ENCODE measurements around the gene ASB3.

Gene ASB3

DNA sequence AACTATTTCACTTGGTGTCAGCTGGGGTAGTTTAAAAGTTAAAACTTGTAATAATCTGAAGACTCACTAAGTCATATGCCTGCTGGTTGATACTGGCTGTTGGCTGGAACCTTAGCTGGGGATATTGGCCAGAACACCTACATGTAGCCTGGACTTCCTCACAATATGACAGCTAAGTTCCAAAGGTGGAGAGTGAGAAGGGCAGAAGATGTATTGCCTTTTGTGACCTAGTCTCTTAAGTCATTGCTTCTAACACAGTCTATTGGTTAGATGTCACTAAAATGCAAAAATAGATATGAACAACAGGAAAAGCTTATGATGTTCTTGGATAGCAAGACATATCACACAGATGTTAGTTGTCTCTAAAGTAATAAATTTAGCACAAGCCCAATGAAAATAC, 132.4 kb downstream of the ASB3 start:
- no peak overlapping the region for H3K4me3 ChIP-seq
- no peak for DNase-seq (ENCODE audit: low spot score)
- TF ChIP-seq, protein P1, sequence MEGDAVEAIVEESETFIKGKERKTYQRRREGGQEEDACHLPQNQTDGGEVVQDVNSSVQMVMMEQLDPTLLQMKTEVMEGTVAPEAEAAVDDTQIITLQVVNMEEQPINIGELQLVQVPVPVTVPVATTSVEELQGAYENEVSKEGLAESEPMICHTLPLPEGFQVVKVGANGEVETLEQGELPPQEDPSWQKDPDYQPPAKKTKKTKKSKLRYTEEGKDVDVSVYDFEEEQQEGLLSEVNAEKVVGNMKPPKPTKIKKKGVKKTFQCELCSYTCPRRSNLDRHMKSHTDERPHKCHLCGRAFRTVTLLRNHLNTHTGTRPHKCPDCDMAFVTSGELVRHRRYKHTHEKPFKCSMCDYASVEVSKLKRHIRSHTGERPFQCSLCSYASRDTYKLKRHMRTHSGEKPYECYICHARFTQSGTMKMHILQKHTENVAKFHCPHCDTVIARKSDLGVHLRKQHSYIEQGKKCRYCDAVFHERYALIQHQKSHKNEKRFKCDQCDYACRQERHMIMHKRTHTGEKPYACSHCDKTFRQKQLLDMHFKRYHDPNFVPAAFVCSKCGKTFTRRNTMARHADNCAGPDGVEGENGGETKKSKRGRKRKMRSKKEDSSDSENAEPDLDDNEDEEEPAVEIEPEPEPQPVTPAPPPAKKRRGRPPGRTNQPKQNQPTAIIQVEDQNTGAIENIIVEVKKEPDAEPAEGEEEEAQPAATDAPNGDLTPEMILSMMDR (IDR thresholded peaks at IDR 0.05) = no peak
- no peak overlapping the region for H3K27ac ChIP-seq

DNA sequence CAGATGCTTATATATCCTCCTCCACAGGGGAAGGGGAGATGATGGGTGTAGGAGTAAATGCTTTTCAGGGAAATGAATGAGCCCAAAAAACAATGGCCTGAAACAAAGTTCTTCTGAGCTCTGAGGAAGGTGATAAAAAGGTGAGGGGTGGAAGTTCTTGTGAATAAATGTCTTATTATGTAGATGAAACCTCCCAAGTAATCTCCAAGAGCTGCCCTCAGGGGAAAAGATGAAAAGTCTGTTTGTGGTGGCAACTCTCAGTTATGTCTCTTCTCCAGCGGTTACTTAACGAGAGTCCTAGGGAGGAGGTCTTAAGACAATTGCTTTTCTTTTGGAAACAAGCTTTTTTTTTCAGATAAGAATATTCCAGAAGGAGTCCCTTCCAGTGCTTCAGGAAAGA, 134.6 kb downstream of the ASB3 start:
- Histone ChIP-seq H3K27ac (no peak overlapping the region), H3K4me3 (no peak overlapping the region)
- TF ChIP-seq, protein P1 (IDR thresholded peaks at IDR 0.05) = no peak
- DNase-seq (ENCODE audit: low spot score) = no peak

GRCh38 chr2:53646788-53647187, 140.0 kb downstream of the ASB3 start:
- no peak for DNase-seq (ENCODE audit: low spot score)
- TF ChIP-seq, protein P1 (IDR thresholded peaks at IDR 0.05) = no peak
- Histone ChIP-seq H3K27ac (no peak overlapping the region), H3K4me3 (no peak overlapping the region)

GRCh38 chr2:53641290-53641689, 145.5 kb downstream of the ASB3 start:
- no peak for DNase-seq (ENCODE audit: low spot score)
- TF ChIP-seq, protein P1 (IDR thresholded peaks at IDR 0.05) = no peak
- no peak overlapping the region for H3K4me3 ChIP-seq
- H3K27ac ChIP-seq = no peak overlapping the region

- TF ChIP-seq, protein P1 (IDR thresholded peaks at IDR 0.05) = no peak
- DNase-seq (ENCODE audit: low spot score) = no peak
These were observed 146.3 kb downstream of the ASB3 start for GRCh38 chr2:53640466-53640865.

DNA sequence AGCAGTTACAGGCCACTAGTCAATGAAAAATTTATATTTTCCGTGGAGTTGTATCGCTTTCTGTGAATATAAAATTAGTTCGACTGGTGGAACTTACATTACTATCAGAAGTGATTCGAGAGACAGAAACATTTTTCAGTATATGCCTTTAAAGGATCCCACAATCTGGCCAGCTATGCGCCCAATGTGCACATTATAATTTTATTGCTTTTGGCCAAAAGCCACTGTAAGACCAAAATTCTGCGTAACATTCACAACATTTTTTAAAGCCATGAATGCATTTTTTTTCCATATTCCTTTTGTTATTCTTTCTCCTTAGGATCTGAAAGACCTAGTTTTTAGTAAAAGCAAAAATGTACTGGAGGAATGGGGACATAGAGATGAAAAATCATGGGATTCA, 150.2 kb downstream of the ASB3 start:
- no peak overlapping the region for H3K27ac ChIP-seq
- TF ChIP-seq, protein P1 (IDR thresholded peaks at IDR 0.05) = no peak
- no peak overlapping the region for H3K4me3 ChIP-seq
- no peak for DNase-seq (ENCODE audit: low spot score)

More at GRCh38 chr2:53640466-53640865, 146.3 kb downstream of the ASB3 start:
- H3K27ac ChIP-seq = no peak overlapping the region
- H3K4me3 ChIP-seq = no peak overlapping the region

- Histone ChIP-seq H3K4me3 (no peak overlapping the region), H3K27ac (no peak overlapping the region)
- no peak for DNase-seq (ENCODE audit: low spot score)
- TF ChIP-seq, protein P1 (IDR thresholded peaks at IDR 0.05) = no peak
These were observed 150.6 kb downstream of the ASB3 start for GRCh38 chr2:53636109-53636508.

Data from coronary artery (tissue), 2 donors.